ENCODE data around the gene SMAD3.

SMAD3 gene

DNA sequence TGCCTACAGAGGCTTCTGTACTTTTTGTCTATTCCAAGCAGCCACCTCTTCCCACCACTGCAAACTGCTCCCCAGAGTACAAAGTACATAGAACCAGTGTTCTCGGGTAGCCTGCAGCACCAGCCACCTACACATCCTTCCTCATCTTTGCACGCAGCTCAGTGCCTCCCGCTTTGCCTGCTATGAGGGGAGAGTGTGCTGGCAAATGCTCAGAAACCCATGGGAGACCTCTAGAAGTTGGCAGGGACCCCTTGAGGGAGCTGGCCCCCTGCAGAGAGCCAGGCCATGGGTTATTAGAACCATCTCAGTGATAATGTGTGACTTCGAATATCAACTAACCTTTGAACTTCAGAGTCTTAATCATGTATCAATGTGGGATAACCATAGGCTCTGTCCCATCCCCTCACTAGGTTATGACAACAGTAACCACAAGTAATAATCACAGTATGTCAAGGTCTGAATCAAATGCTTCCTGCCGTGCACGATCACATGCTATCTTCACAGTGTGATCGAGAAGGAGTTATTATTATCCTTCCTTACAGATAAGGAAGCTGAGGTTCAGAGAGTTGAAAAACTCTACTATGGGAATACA lies 22.8 kb upstream of the SMAD3 start:
- no peak overlapping the region for H3K4me3 ChIP-seq (replicated peaks; ENCODE audit: low read depth, low read length)
- H3K36me3 ChIP-seq (ENCODE audit: control insufficient read depth, insufficient read depth, low read length): no peaks in the 10 kb centered on the region
- TF ChIP-seq CTCF (IDR thresholded peaks at IDR 0.05; ENCODE audit: insufficient read depth, low read length, poor library complexity, severe bottlenecking): no peak
- no peaks in the 10 kb centered on the region; the same call in 1 of the 2 replicates for H3K27me3 ChIP-seq (replicated peaks; ENCODE audit: control insufficient read depth, insufficient read depth, low read length)
- DNase-seq (ENCODE audit: extremely low read depth, insufficient read length): no peak

DNA sequence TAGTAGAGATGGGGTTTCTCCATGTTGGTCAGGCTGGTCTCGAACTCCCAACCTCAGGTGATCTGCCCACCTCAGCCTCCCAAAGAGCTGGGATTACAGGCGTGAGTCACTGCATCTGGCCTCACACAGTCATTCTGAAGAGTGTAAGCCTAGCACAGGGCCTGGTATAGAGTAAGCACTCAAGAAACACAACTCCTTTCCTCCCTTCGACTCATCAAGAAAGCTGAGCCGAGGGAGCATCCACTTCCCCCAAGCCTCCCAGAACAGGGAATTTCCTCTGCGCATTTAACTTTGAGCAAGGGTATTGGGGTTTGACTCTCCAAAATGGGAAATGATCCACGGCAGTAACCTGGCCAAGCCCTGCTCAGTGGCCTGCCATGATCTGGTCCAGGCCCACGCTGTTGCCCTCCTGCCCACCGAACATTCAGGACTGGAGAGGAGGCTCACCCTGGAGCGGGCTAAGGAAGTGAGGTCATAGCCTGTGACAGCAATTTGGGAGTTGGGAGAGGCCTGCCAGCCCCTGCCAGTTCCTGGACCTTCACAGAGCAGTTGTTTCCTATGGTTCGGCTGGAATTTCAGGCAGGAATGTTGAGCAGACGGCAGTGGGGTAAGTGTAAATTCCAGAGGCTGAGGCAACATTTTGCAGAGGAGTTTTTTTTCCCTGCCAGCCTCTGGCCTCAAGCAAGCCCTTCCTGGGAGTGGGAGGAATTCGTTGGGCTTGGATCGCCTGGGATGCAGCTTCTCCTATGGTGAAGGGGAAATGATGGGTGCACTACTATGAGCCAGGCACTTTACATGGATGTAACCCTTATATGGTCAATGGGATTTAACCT lies 21.2 kb upstream of the SMAD3 start:
- no peak for DNase-seq (ENCODE audit: extremely low read depth, insufficient read length)

GRCh38 chr15:67047149-67047661 lies 18.2 kb upstream of the SMAD3 start:
- Histone ChIP-seq H3K27me3 (replicated peaks; ENCODE audit: control insufficient read depth, insufficient read depth, low read length) (no peaks in the 10 kb centered on the region), H3K4me3 (replicated peaks; ENCODE audit: low read depth, low read length) (no peak overlapping the region), H3K36me3 (ENCODE audit: control insufficient read depth, insufficient read depth, low read length) (no peaks in the 10 kb centered on the region)
- DNase-seq (ENCODE audit: extremely low read depth, insufficient read length): no peak
- no peak for TF ChIP-seq CTCF (IDR thresholded peaks at IDR 0.05; ENCODE audit: insufficient read depth, low read length, poor library complexity, severe bottlenecking)

More for the DNA sequence above, 21.2 kb upstream of the SMAD3 start:
- Histone ChIP-seq H3K27me3 (replicated peaks; ENCODE audit: control insufficient read depth, insufficient read depth, low read length) (no peaks in the 10 kb centered on the region), H3K36me3 (ENCODE audit: control insufficient read depth, insufficient read depth, low read length) (no peaks in the 10 kb centered on the region), H3K4me3 (replicated peaks; ENCODE audit: low read depth, low read length) (no peak overlapping the region)
- no peak for TF ChIP-seq CTCF (IDR thresholded peaks at IDR 0.05; ENCODE audit: insufficient read depth, low read length, poor library complexity, severe bottlenecking)

GRCh38 chr15:67048281-67049279 lies 16.8 kb upstream of the SMAD3 start:
- no peak for DNase-seq (ENCODE audit: extremely low read depth, insufficient read length)
- Histone ChIP-seq H3K27me3 (replicated peaks; ENCODE audit: control insufficient read depth, insufficient read depth, low read length) (no peaks in the 10 kb centered on the region), H3K36me3 (ENCODE audit: control insufficient read depth, insufficient read depth, low read length) (no peaks in the 10 kb centered on the region), H3K4me3 (replicated peaks; ENCODE audit: low read depth, low read length) (no peak overlapping the region)
- TF ChIP-seq CTCF (IDR thresholded peaks at IDR 0.05; ENCODE audit: insufficient read depth, low read length, poor library complexity, severe bottlenecking): no peak

- H3K4me3 ChIP-seq (replicated peaks; ENCODE audit: low read depth, low read length): no peak overlapping the region
- TF ChIP-seq CTCF (IDR thresholded peaks at IDR 0.05; ENCODE audit: insufficient read depth, low read length, poor library complexity, severe bottlenecking): no peak
- no peak for DNase-seq (ENCODE audit: extremely low read depth, insufficient read length)
- no peaks in the 10 kb centered on the region for H3K36me3 ChIP-seq (ENCODE audit: control insufficient read depth, insufficient read depth, low read length)
- H3K27me3 ChIP-seq (replicated peaks; ENCODE audit: control insufficient read depth, insufficient read depth, low read length): no peaks in the 10 kb centered on the region
These were observed 15.9 kb upstream of the SMAD3 start for GRCh38 chr15:67049351-67050044.

Data from GM06990 (cell line).